ENCODE results near the gene FOXS1. TPM values are rescaled to one million over a fixed set of nuclear protein-coding genes. Genes with fewer than 3 reads are reported as not detected.
"Not testable (repeated sequence)": the region's sequence is repeated elsewhere in the genome, so short reads cannot be mapped to it uniquely, and the experiment has no call there.

The FOXS1 gene
- total RNA-seq, 1 donor from 2014 or later, result 26.0 TPM

DNA sequence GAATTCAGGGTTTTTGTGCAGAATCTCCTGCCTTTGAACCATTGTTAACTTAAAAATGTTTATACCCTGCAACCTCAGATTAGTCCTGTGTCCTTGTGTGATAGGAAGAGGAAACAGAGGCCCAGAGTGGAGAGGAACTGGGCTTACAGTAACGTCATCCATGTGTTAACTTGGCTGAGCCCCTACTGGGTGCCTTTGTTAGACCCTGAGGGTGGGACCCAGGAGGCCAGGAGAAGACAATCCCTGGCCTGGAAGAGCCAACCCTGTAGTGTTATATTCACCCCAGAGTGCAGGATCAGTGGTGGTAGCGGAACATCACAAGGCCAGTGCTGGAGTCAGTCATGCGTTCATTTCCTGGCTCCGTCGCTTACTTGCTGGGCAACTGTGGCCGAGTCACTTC is 15.7 kb downstream of the FOXS1 start:
- DNase-seq (ENCODE audit: low read depth), result no peak
- no peak overlapping the region for H2AFZ ChIP-seq (ENCODE audit: low read depth, low read length)
- no peaks in the 10 kb centered on the region for H3K9me3 ChIP-seq (ENCODE audit: insufficient read depth, low read depth, low read length)
- H3K27ac ChIP-seq (ENCODE audit: low read depth, low read length), result no peak overlapping the region
- no peaks in the 10 kb centered on the region for H3K36me3 ChIP-seq (ENCODE audit: insufficient read depth, low read length)
- Mint-ChIP-seq H3K4me3 (ENCODE audit: unreplicated experiment) (no peak overlapping the region), H3K4me1 (ENCODE audit: low read depth, unreplicated experiment) (peaks cover 4% of the 10 kb centered on the region), H3K9me3 (ENCODE audit: unreplicated experiment) (no peaks in the 10 kb centered on the region), H3K36me3 (ENCODE audit: low read depth, unreplicated experiment) (peaks cover 16% of the 10 kb centered on the region), H3K27ac (ENCODE audit: unreplicated experiment) (no peak overlapping the region), H3K27me3 (ENCODE audit: low read depth, unreplicated experiment) (peaks cover 40% of the 10 kb centered on the region)
- H3K4me3 ChIP-seq (ENCODE audit: insufficient read depth, low read depth, low read length), result no peak overlapping the region
- FAIRE-seq, result no peak
- H3K27me3 ChIP-seq (ENCODE audit: insufficient read depth, low read length), result peaks cover under 1% of the 10 kb centered on the region
- H3K79me2 ChIP-seq (ENCODE audit: insufficient read depth, low read length), result no peaks in the 10 kb centered on the region
- peaks cover 3% of the 10 kb centered on the region for H3K4me1 ChIP-seq (ENCODE audit: insufficient read depth, low read length)
- H4K20me1 ChIP-seq (ENCODE audit: insufficient read depth, low read length), result no peaks in the 10 kb centered on the region
- no peak overlapping the region for H3K9ac ChIP-seq (ENCODE audit: low read length)
- TF ChIP-seq, protein P1, sequence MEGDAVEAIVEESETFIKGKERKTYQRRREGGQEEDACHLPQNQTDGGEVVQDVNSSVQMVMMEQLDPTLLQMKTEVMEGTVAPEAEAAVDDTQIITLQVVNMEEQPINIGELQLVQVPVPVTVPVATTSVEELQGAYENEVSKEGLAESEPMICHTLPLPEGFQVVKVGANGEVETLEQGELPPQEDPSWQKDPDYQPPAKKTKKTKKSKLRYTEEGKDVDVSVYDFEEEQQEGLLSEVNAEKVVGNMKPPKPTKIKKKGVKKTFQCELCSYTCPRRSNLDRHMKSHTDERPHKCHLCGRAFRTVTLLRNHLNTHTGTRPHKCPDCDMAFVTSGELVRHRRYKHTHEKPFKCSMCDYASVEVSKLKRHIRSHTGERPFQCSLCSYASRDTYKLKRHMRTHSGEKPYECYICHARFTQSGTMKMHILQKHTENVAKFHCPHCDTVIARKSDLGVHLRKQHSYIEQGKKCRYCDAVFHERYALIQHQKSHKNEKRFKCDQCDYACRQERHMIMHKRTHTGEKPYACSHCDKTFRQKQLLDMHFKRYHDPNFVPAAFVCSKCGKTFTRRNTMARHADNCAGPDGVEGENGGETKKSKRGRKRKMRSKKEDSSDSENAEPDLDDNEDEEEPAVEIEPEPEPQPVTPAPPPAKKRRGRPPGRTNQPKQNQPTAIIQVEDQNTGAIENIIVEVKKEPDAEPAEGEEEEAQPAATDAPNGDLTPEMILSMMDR (IDR thresholded peaks at IDR 0.05; ENCODE audit: insufficient read depth, low read depth, low read length), result no peak
- no peak for TF ChIP-seq EZH2 (IDR thresholded peaks at IDR 0.05; ENCODE audit: insufficient read depth, low read length)
- H3K4me2 ChIP-seq (ENCODE audit: low read length), result no peak overlapping the region

DNA sequence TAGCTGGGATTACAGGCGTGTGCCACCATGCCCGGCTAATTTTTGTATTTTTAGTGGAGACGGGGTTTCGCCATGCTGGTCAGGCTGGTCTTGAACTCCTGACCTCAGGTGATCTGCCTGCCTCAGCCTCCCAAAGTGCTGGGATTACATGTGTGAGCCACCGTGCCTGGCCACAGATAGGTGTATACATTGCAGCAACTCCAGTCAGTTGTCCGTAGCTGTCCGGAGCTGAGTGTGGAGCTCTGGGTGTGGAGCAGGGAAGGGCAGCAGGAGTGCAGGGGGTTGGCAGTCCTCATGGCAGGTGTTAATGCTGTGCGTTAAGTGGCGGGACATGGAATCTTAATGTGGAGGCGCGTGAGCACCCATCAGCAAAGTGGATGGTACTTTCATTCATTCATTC is 17.4 kb downstream of the FOXS1 start:
- H3K9me3 ChIP-seq (ENCODE audit: insufficient read depth, low read depth, low read length); H3K4me3 ChIP-seq (ENCODE audit: insufficient read depth, low read depth, low read length); H3K79me2 ChIP-seq (ENCODE audit: insufficient read depth, low read length); H3K27me3 ChIP-seq (ENCODE audit: insufficient read depth, low read length); H3K36me3 ChIP-seq (ENCODE audit: insufficient read depth, low read length); DNase-seq (ENCODE audit: low read depth); H3K9ac ChIP-seq (ENCODE audit: low read length); H3K4me3 Mint-ChIP-seq (ENCODE audit: unreplicated experiment); H3K9me3 Mint-ChIP-seq (ENCODE audit: unreplicated experiment); H4K20me1 ChIP-seq (ENCODE audit: insufficient read depth, low read length); H3K4me1 Mint-ChIP-seq (ENCODE audit: low read depth, unreplicated experiment); H2AFZ ChIP-seq (ENCODE audit: low read depth, low read length); H3K27ac Mint-ChIP-seq (ENCODE audit: unreplicated experiment); H3K4me2 ChIP-seq (ENCODE audit: low read length); FAIRE-seq; H3K27ac ChIP-seq (ENCODE audit: low read depth, low read length): not testable (repeated sequence)
- Mint-ChIP-seq H3K36me3 (ENCODE audit: low read depth, unreplicated experiment) (peaks cover 16% of the 10 kb centered on the region), H3K27me3 (ENCODE audit: low read depth, unreplicated experiment) (peaks cover 36% of the 10 kb centered on the region)
- H3K4me1 ChIP-seq (ENCODE audit: insufficient read depth, low read length), result peaks cover 20% of the 10 kb centered on the region

DNA sequence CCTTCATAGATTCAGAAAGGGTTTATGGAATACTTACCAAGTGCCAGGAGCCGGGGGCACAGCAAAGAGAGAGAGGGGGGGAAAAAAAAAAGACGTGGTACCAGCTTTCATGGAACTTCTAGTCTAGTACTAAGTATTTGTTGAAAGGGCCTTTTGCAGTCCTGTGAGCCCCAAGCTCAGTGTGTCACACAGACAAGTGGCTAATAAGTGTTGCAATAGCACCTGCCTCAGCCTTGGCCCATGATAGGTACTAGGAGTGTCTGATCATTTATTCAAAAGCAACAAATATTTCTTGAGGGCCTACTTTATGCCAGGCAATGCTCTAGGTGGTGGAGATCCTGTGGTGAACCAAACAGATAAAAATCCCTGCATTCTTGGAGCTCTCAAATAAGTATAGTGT is 18.3 kb downstream of the FOXS1 start:
- no peaks in the 10 kb centered on the region for H3K9me3 ChIP-seq (ENCODE audit: insufficient read depth, low read depth, low read length)
- Mint-ChIP-seq H3K4me3 (ENCODE audit: unreplicated experiment) (no peak overlapping the region), H3K36me3 (ENCODE audit: low read depth, unreplicated experiment) (peaks cover 13% of the 10 kb centered on the region), H3K27ac (ENCODE audit: unreplicated experiment) (no peak overlapping the region), H3K27me3 (ENCODE audit: low read depth, unreplicated experiment) (peaks cover 36% of the 10 kb centered on the region), H3K9me3 (ENCODE audit: unreplicated experiment) (no peaks in the 10 kb centered on the region), H3K4me1 (ENCODE audit: low read depth, unreplicated experiment) (peaks cover 7% of the 10 kb centered on the region)
- no peaks in the 10 kb centered on the region for H3K79me2 ChIP-seq (ENCODE audit: insufficient read depth, low read length)
- TF ChIP-seq, protein P1 (IDR thresholded peaks at IDR 0.05; ENCODE audit: insufficient read depth, low read depth, low read length), result no peak
- no peak for TF ChIP-seq EZH2 (IDR thresholded peaks at IDR 0.05; ENCODE audit: insufficient read depth, low read length)
- H3K27ac ChIP-seq (ENCODE audit: low read depth, low read length), result no peak overlapping the region
- H3K4me3 ChIP-seq (ENCODE audit: insufficient read depth, low read depth, low read length), result no peak overlapping the region
- no peak overlapping the region for H3K4me2 ChIP-seq (ENCODE audit: low read length)
- FAIRE-seq, result no peak
- H3K9ac ChIP-seq (ENCODE audit: low read length), result no peak overlapping the region
- H3K4me1 ChIP-seq (ENCODE audit: insufficient read depth, low read length), result peaks cover 26% of the 10 kb centered on the region
- H3K36me3 ChIP-seq (ENCODE audit: insufficient read depth, low read length), result no peaks in the 10 kb centered on the region
- H4K20me1 ChIP-seq (ENCODE audit: insufficient read depth, low read length), result no peaks in the 10 kb centered on the region
- H3K27me3 ChIP-seq (ENCODE audit: insufficient read depth, low read length), result peaks cover 2% of the 10 kb centered on the region
- DNase-seq (ENCODE audit: low read depth), result no peak
- no peak overlapping the region for H2AFZ ChIP-seq (ENCODE audit: low read depth, low read length)
